Embryonic facial prominence (tissue), 1 donor: ENCODE measurements around the gene AWAT2.
"Not testable (repeated sequence)": the region's sequence is repeated elsewhere in the genome, so short reads cannot be mapped to it uniquely, and the experiment has no call there.

Experiments
- DNase-seq: peaks from one replicate; pipeline ENCODE4 v3.0.0-alpha.2; 2016; ENCODE audit errors: extremely low spot score

The AWAT2 gene

DNA sequence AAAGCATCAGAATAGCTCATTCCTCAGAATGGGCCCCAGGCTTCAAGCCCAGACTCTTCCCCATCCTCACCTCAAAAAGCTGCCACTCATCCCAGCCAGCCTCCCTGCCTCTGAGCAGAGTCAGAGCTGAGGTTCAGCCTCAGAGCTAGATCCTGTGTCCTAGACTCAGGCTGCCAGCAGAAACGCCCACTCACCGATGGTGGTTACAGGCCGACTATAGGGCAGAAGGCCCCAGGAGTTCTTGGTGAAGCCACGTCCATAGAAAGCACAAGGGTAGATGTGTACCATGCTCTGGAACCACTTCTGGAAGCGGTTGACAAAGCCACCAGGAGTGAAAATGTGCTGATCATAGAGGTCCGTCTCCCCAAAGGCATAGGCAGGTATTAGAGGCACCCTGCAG is 7.7 kb downstream of the AWAT2 start:
- no peak for DNase-seq

DNA sequence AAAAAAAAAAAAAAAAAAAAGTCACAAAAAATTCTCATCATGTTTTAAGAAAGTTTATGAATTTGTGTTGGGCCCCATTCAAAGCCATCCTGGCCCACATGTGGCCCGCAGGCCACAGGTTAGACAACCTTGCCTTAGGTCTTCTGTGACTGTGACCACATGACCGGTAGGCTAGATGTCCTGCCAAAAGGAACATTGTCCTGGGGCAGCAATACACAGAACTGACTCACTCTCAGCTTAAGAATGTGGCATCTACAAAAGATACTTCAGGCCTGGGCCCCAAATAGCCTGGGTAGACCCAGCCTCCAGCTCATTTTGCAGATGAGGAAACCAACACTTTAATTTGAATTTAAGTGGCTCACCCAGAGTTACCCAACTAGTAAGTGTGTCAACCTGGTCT is 10.0 kb downstream of the AWAT2 start:
- DNase-seq, result no peak

DNA sequence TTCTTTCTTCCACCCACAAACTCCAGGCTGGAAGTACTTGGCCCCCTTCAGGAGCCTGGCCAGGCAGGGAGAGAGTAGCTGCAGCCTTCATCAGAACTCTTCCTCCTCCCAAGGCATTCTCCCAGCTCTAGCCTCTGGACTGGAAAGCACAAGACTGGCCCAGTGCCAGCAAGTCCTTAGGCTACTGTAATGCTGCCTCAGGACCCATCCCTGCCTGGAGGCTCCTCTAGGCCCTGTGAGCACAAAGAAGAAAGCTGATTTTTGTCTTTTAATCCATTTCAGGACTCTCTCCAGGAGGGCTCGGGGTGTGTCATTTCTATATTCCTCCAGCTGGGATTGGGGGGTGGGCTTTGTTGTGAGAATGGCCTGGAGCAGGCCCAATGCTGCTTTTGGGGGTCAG is 10.8 kb downstream of the AWAT2 start:
- DNase-seq, result no peak

- no peak for DNase-seq
Measured at GRCh38 chrX:70038515-70038914, 11.2 kb downstream of the AWAT2 start.

- DNase-seq, result no peak
Measured at GRCh38 chrX:70034646-70035045, 15.1 kb downstream of the AWAT2 start.

- no peak for DNase-seq
Measured at GRCh38 chrX:70033348-70034051, 16.2 kb downstream of the AWAT2 start.

DNA sequence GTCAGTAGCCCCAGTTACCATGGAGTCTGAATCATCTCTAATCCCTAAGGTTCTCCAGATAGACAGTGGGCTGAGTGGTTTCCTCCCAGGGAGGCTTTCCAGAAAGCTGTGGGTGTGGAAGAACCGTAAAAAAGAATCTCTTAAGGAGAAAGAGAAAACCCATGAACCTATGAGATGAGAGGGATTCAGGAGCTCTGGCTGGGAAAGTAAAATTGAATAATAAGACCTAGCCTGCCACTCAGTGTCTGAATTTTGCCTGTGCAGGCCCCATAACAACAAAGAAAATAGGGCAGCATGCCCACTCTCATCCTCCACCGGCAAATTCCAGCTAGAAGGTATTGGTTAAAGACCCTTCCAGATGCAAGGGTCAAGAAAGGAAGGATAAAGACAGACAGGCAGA is 16.9 kb downstream of the AWAT2 start:
- no peak for DNase-seq

DNA sequence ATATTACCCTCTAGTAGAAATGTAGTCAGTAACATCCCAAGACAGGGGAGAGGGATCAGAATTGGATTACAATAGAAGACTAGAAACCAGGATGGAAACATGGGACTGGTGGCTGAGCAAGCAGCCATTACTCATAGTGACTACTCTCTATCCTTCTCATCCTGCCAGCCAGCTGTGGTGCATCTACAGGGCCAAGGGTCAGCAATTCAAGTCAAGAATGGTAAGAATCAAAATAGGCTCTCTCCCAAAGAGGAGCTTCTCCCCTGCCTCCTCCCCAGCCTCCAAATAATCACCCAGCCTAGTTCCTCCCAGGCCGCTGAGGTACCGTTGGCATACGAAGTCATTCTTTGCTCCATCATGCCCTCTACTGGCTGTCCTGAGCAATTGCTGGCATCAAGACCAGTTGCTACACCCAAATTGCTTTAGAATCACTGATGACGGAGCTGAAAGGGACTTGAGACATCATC is 19.4 kb downstream of the AWAT2 start:
- DNase-seq, result no peak

- DNase-seq, result no peak
Measured at GRCh38 chrX:70029863-70030262, 19.9 kb downstream of the AWAT2 start.

GRCh38 chrX:70026851-70027200 is 22.9 kb downstream of the AWAT2 start:
- no peak for DNase-seq

GRCh38 chrX:70026112-70026850 is 23.5 kb downstream of the AWAT2 start:
- no peak for DNase-seq

- no peak for DNase-seq
Measured at GRCh38 chrX:70025464-70025863, 24.3 kb downstream of the AWAT2 start.

DNA sequence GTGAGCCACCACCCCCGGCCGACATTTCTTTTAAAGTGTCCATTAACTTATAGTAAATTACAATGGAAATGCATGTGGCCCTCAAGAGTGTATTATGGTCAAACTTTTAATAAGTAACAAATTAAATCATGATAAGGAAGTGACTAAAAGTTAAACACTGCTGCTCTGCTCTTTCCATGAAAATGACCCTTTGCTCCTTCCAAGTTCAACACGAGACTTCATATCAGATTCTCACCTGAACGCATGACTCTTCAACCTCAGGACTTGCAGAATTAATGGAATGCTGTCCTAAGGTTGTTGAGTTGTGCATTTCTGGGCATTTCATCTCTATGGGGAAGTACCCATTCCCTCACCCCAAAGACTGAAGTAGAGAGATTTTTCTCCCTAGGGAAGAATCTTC is 27.1 kb downstream of the AWAT2 start:
- DNase-seq, result no peak

DNA sequence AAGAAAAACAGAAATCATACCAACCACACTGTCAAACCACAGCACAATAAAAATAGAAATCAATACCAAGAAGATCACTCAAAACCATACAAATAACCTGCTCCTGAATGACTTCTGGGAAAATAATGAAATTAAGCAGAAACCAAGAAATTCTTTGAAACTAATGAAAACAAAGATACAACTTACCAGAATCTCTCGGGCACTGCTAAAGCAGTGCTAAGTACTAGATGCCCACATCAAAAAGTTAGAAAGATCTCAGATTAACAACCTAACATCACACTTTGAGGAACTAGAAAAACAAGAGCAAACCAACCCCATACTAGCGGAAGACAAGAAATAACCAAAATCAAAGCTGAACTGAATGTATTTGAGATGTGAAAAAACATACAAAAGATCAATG is 33.2 kb downstream of the AWAT2 start:
- DNase-seq, result no peak

- DNase-seq, result no peak
Measured at GRCh38 chrX:70013466-70014381, 36.0 kb downstream of the AWAT2 start.

DNA sequence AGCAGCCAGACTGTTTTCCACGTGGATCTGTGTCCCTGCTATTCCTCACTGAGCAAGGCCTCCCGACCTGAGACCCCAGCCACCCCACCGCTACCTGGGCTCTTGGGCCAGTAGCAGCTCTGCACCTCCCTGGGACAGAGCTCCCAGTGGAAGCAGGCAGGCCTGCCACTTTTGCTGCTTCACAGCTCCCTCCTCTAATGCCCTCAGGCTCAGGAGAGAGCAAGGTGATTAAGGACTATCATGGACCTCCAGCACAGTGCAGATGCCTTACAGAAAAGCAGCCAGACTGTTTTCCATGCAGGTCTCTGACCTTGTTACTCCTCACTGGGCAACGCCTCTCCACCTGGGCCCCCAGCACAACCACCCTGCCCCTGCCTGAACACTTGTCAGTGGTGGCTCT is 37.0 kb downstream of the AWAT2 start:
- DNase-seq, result no peak

- DNase-seq, result no peak
Measured at GRCh38 chrX:70009970-70010369, 39.8 kb downstream of the AWAT2 start.

GRCh38 chrX:70009049-70009448 is 40.7 kb downstream of the AWAT2 start:
- no peak for DNase-seq

GRCh38 chrX:70007946-70008345 is 41.8 kb downstream of the AWAT2 start:
- DNase-seq, result no peak

- DNase-seq, result no peak
Measured at GRCh38 chrX:70001708-70002341, 47.9 kb downstream of the AWAT2 start.

DNA sequence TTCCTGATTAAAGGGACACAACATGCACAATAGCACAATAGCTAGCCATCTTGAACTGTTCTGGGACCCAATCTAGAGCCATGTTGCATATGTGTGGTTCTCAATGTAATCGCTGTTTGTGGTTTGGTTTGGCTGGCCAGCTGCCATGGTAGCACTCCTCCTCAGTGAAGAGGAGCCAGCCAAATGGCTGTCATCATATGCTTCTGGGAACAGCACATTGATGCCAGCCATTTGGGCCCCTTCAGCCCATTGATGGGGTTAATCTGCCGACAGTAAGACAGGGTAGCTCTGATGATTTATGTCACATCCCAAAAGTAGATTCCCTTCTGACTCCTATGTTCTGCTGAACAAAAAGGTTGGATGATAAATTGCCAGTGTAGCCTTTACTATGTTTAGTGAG is 48.5 kb downstream of the AWAT2 start:
- no peak for DNase-seq

GRCh38 chrX:69998299-69998698 is 51.4 kb downstream of the AWAT2 start:
- not testable (repeated sequence) for DNase-seq
